HCT116 (cell line): ENCODE measurements around the gene ARL14EPL. TPM values are rescaled to one million over a fixed set of nuclear protein-coding genes. Genes with fewer than 3 reads are reported as not detected.

Experiments used
- ATAC-seq: fragments of 200-7000 bp; cut with Tn5 transposase; 2 replicates; pipeline ENCODE4 v1.9.1; 2020; ENCODE audit warnings: mild to moderate bottlenecking, moderate library complexity
- BruUV-seq: library from RNA; stranded (reverse); fragments of 400-500 nt; replicated peaks from 2 replicates; lab custom pipeline; 2021; lab: Mats Ljungman, UMichigan
- CTCF ChIA-PET: fragments of 300-600 bp; sonication (Branson Sonifier 250); formaldehyde crosslinking; loops from one replicate; lab custom pipeline; 2021; ENCODE audit warnings: antibody characterized with exemption; lab: Charles Lee
- POLR2A ChIA-PET: fragments of 300-600, 350-600 bp; sonication (Branson Sonifier 250); formaldehyde crosslinking; loops from one replicate; lab custom pipeline; 2021; ENCODE audit warnings: antibody characterized with exemption; lab: Charles Lee
- RAD21 ChIA-PET, 2 experiments: fragments of 300-600 bp; sonication (Branson Sonifier 250); formaldehyde crosslinking; loops; one replicate each; lab custom pipeline; 2023; ENCODE audit warnings: low total read pairs in 2 of 2; ENCODE audit not compliant: uncharacterized antibody in 2 of 2, unreplicated experiment in 2 of 2, low non-redundant PET in 1 of 2; lab: Charles Lee
- DNase-seq: peaks from one replicate; pipeline ENCODE4 v3.0.0-alpha.2; 2010; ENCODE audit warnings: low read depth, low spot score
- H2AFZ ChIP-seq: fragments of 200-600 bp; shearing (Covaris generic), sonication (generic); 2 replicates; pipeline ENCODE4 v1.6.1; 2017; ENCODE audit warnings: low read depth, mixed run types, mixed read lengths, antibody characterized with exemption, low read length; ENCODE audit not compliant: poor library complexity, severe bottlenecking
- H3K27ac ChIP-seq: 2 replicates; pipeline ENCODE4 v1.5.1; 2012; ENCODE audit warnings: low read depth, low read length
- H3K27me3 ChIP-seq: fragments of 200-600 bp; sonication (generic); 2 replicates; pipeline ENCODE4 v1.6.1; 2016; ENCODE audit warnings: mixed run types, low read length, mixed read lengths; ENCODE audit not compliant: insufficient read depth
- H3K36me3 ChIP-seq, 2 experiments: fragments of 200-500 bp in 1 of 2; fragments of 200-600 bp in 1 of 2; sonication (Bioruptor generic) in 1 of 2; sonication (generic) in 1 of 2; 2 replicates each; pipeline versions ENCODE4 v1.5.1 to v1.6.1; 2014 to 2016; ENCODE audit warnings: low read length in 2 of 2, inconsistent platforms in 1 of 2, mixed read lengths in 1 of 2, mixed run types in 1 of 2; ENCODE audit not compliant: insufficient read depth in 2 of 2, control insufficient read depth in 1 of 2
- H3K4me1 ChIP-seq, 2 experiments: fragments of 200-600 bp in 1 of 2; sonication (generic) in 1 of 2; 2 replicates each; pipeline versions ENCODE4 v1.5.1 to v1.6.1; 2012 to 2017; ENCODE audit warnings: low read length in 2 of 2, inconsistent platforms in 1 of 2, mild to moderate bottlenecking in 1 of 2, mixed read lengths in 1 of 2, mixed run types in 1 of 2, moderate library complexity in 1 of 2; ENCODE audit not compliant: insufficient read depth in 2 of 2, control insufficient read depth in 1 of 2
- H3K4me2 ChIP-seq: fragments of 200-600 bp; sonication (generic); 2 replicates; pipeline ENCODE4 v1.6.1; 2017; ENCODE audit warnings: mixed run types, low read length, mixed read lengths
- H3K4me3 ChIP-seq, 2 experiments: fragments of 200-600 bp in 1 of 2; sonication (generic) in 1 of 2; replicated peaks in 1 of 2; 2 replicates each; pipeline ENCODE4 v1.5.1; 2011 to 2016; ENCODE audit warnings: low read length in 2 of 2, control low read depth in 1 of 2, low read depth in 1 of 2, mild to moderate bottlenecking in 1 of 2, mixed read lengths in 1 of 2, mixed run types in 1 of 2
- H3K79me2 ChIP-seq: fragments of 200-600 bp; sonication (generic); 2 replicates; pipeline ENCODE4 v1.6.1; 2017; ENCODE audit warnings: mild to moderate bottlenecking, mixed run types, low read length, moderate library complexity, mixed read lengths; ENCODE audit not compliant: insufficient read depth
- H3K9ac ChIP-seq: fragments of 200-600 bp; sonication (generic); 2 replicates; pipeline ENCODE4 v1.6.1; 2016; ENCODE audit warnings: low read length, mixed read lengths
- H3K9me2 ChIP-seq: fragments of 200-600 bp; sonication (generic), shearing (Covaris generic); 2 replicates; pipeline ENCODE4 v1.6.1; 2017; ENCODE audit warnings: mixed run types, mild to moderate bottlenecking, moderate library complexity; ENCODE audit not compliant: insufficient read depth
- H3K9me3 ChIP-seq, 2 experiments: fragments of 200-500 bp in 1 of 2; fragments of 200-600 bp in 1 of 2; sonication (Bioruptor generic) in 1 of 2; sonication (generic) in 1 of 2; 2 replicates each; pipeline ENCODE4 v1.6.1; 2014 to 2017; ENCODE audit warnings: low read length in 2 of 2, mixed read lengths in 2 of 2, inconsistent platforms in 1 of 2, low read depth in 1 of 2, mild to moderate bottlenecking in 1 of 2, mixed run types in 1 of 2, moderate library complexity in 1 of 2; ENCODE audit not compliant: control insufficient read depth in 1 of 2, insufficient read depth in 1 of 2
- H4K20me1 ChIP-seq: fragments of 200-600 bp; sonication (generic), shearing (Covaris generic); 2 replicates; pipeline ENCODE4 v1.6.1; 2017; ENCODE audit warnings: mixed run types, mild to moderate bottlenecking, moderate library complexity; ENCODE audit not compliant: insufficient read depth
- JUND ChIP-seq: IDR thresholded peaks from 2 replicates; pipeline ENCODE4 v1.6.1; 2012
- POLR2A ChIP-seq: IDR thresholded peaks from 2 replicates; pipeline ENCODE4 v1.7.0; 2011; ENCODE audit warnings: borderline replicate concordance; ENCODE audit not compliant: insufficient read depth, insufficient read length; ENCODE audit errors: extremely low read depth
- REST ChIP-seq: IDR thresholded peaks from 2 replicates; pipeline ENCODE4 v1.6.1; 2012; ENCODE audit warnings: low read depth
- intact Hi-C: fragments of 100-400 bp; cut with micrococcal nuclease; formaldehyde crosslinking; loops from 2 replicates; pipeline ENCODE4 v1.10.0; 2022
- total RNA-seq: library from RNA; stranded (reverse); gene quantifications from one replicate; pipeline ENCODE4 v1.2.1, GENCODE V29; 2021; ENCODE audit not compliant: unreplicated experiment
- TF ChIP-seq, protein P1 (sequence below): IDR thresholded peaks from 2 replicates; pipeline ENCODE4 v1.6.1; 2011; ENCODE audit warnings: mild to moderate bottlenecking, low read length, moderate library complexity; ENCODE audit not compliant: insufficient replicate concordance; ENCODE audit errors: extremely low read depth

The ARL14EPL gene
- total RNA-seq, 1 experiment from 2014 or later: 22.9 TPM

DNA sequence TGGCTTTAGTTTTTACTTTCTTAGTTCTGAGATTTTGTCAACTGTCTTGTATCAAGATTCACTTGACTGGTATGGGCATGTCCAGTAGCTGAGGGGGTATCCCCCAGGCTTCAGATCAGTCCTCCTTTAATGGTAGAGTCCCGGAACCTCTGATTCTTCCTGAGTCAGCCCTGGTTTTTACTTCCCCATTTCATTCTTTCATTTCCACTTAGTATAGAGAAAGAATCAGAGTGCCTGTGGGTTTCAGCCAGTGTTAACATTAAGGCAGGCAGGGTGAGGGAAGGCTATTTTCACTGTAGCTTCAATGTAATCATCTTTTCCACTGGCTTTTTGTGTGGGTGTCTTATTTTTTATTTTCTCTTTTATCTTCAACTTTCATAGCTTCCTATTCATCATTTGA, 44.2 kb downstream of the ARL14EPL start:
- CTCF ChIA-PET: interaction anchor here (1.5 kb wide), 1 partner anchor 9 kb away, joined by 6 read pairs; no protein-coding TSS in a partner anchor
- Histone ChIP-seq H3K9me3 (no peaks in the 10 kb centered on the region), H3K79me2 (no peaks in the 10 kb centered on the region), H3K4me1 (peaks cover 0 to 15% of the 10 kb centered on the region in 2 experiments; a peak in 2 of 4 replicates), H4K20me1 (no peaks in the 10 kb centered on the region), H2AFZ (no peak overlapping the region), H3K9ac (no peak overlapping the region), H3K36me3 (peaks cover 0 to 9% of the 10 kb centered on the region in 2 experiments; a peak in 1 of 4 replicates), H3K27me3 (no peaks in the 10 kb centered on the region), H3K4me3 (no peak overlapping the region), H3K4me2 (no peak overlapping the region), H3K27ac (no peak overlapping the region), H3K9me2 (no peaks in the 10 kb centered on the region)
- intact Hi-C loops: no loop called here
- no peak for TF ChIP-seq REST
- TF ChIP-seq POLR2A: no peak
- TF ChIP-seq, protein P1, sequence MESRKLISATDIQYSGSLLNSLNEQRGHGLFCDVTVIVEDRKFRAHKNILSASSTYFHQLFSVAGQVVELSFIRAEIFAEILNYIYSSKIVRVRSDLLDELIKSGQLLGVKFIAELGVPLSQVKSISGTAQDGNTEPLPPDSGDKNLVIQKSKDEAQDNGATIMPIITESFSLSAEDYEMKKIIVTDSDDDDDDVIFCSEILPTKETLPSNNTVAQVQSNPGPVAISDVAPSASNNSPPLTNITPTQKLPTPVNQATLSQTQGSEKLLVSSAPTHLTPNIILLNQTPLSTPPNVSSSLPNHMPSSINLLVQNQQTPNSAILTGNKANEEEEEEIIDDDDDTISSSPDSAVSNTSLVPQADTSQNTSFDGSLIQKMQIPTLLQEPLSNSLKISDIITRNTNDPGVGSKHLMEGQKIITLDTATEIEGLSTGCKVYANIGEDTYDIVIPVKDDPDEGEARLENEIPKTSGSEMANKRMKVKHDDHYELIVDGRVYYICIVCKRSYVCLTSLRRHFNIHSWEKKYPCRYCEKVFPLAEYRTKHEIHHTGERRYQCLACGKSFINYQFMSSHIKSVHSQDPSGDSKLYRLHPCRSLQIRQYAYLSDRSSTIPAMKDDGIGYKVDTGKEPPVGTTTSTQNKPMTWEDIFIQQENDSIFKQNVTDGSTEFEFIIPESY: no peak
- TF ChIP-seq JUND: no peak
- RAD21 ChIA-PET: no interaction called here
- BruUV-seq: no TSS peak
- ATAC-seq (peak; percentile 29; the same call in 1 of the 2 replicates), DNase-seq (no peak)
- POLR2A ChIA-PET: interaction anchor here (1.0 to 1.4 kb wide), 2 partner anchors 10 to 153 kb away, joined by 3 to 4 read pairs; no protein-coding TSS in a partner anchor
